OCI-LY1 (cell line): Measurements from ENCODE around the gene ODAD3.
"Not testable (repeated sequence)": the region's sequence is repeated elsewhere in the genome, so short reads cannot be mapped to it uniquely, and the experiment has no call there.

Experiments used
- H2AFZ ChIP-seq: fragments of 200-600 bp; sonication (generic), shearing (Covaris generic); 2 replicates; pipeline ENCODE4 v1.6.0; 2014; ENCODE audit warnings: antibody characterized with exemption, mild to moderate bottlenecking, low read length
- H3F3A ChIP-seq: fragments of 200-600 bp; sonication (generic), shearing (Covaris generic); 2 replicates; pipeline ENCODE4 v1.6.0; 2014; ENCODE audit warnings: mild to moderate bottlenecking, antibody characterized with exemption, low read length, moderate library complexity; ENCODE audit not compliant: insufficient read depth
- H3K27ac ChIP-seq: fragments of 200-600 bp; sonication (generic); 2 replicates; pipeline ENCODE4 v1.5.1; 2014; ENCODE audit warnings: low read length, mixed run types, mild to moderate bottlenecking, low read depth; ENCODE audit not compliant: poor library complexity, severe bottlenecking
- H3K27me3 ChIP-seq: fragments of 200-600 bp; sonication (generic); 2 replicates; pipeline ENCODE4 v1.6.0; 2014; ENCODE audit warnings: antibody characterized with exemption, mild to moderate bottlenecking, low read length, moderate library complexity; ENCODE audit not compliant: insufficient read depth
- H3K36me3 ChIP-seq: fragments of 200-600 bp; sonication (generic); 2 replicates; pipeline ENCODE4 v1.6.1; 2014; ENCODE audit warnings: mild to moderate bottlenecking, antibody characterized with exemption, low read length, moderate library complexity, mixed read lengths; ENCODE audit not compliant: insufficient read depth
- H3K4me1 ChIP-seq: fragments of 200-600 bp; sonication (generic); 2 replicates; pipeline ENCODE4 v1.5.1; 2014; ENCODE audit warnings: mild to moderate bottlenecking, low read length, moderate library complexity; ENCODE audit not compliant: insufficient read depth, severe bottlenecking
- H3K4me2 ChIP-seq: fragments of 200-600 bp; sonication (generic), shearing (Covaris generic); 2 replicates; pipeline ENCODE4 v1.6.1; 2014; ENCODE audit warnings: low read length
- H3K4me3 ChIP-seq: fragments of 200-600 bp; sonication (generic); 2 replicates; pipeline ENCODE4 v1.5.1; 2014; ENCODE audit warnings: low read length, low read depth, mild to moderate bottlenecking, mixed read lengths; ENCODE audit not compliant: poor library complexity, severe bottlenecking
- H3K79me2 ChIP-seq: fragments of 200-600 bp; shearing (Covaris generic); 2 replicates; pipeline ENCODE4 v1.6.1; 2016; ENCODE audit warnings: mixed run types, low read length, mixed read lengths; ENCODE audit not compliant: insufficient read depth
- H3K9ac ChIP-seq: fragments of 200-600 bp; sonication (generic), shearing (Covaris generic); 2 replicates; pipeline ENCODE4 v1.6.1; 2014; ENCODE audit warnings: mild to moderate bottlenecking, low read length, mixed read lengths
- H3K9me2 ChIP-seq: fragments of 200-600 bp; sonication (generic), shearing (Covaris generic); 2 replicates; pipeline ENCODE4 v1.6.1; 2014; ENCODE audit warnings: low read depth, mild to moderate bottlenecking, low read length, mixed read lengths
- H3K9me3 ChIP-seq: fragments of 200-600 bp; shearing (Covaris generic); 2 replicates; pipeline ENCODE4 v1.6.1; 2014; ENCODE audit warnings: low read length, mixed read lengths
- H4K20me1 ChIP-seq: fragments of 200-600 bp; sonication (generic), shearing (Covaris generic); 2 replicates; pipeline ENCODE4 v1.6.0; 2016; ENCODE audit warnings: mild to moderate bottlenecking, low read length; ENCODE audit not compliant: insufficient read depth
- EZH2 ChIP-seq: fragments of 200-600 bp; sonication (generic), shearing (Covaris generic); IDR thresholded peaks from 2 replicates; pipeline ENCODE4 v1.8.0; 2017; ENCODE audit warnings: borderline replicate concordance, mixed run types, mild to moderate bottlenecking, antibody characterized with exemption, low read length, moderate library complexity, mixed read lengths
- TF ChIP-seq, protein P1 (sequence below): fragments of 200-600 bp; sonication (generic), shearing (Covaris generic); IDR thresholded peaks from 2 replicates; pipeline ENCODE4 v1.5.1; 2017; ENCODE audit warnings: mild to moderate bottlenecking, antibody characterized with exemption, low read length, moderate library complexity, mixed read lengths

The ODAD3 gene

GRCh38 chr19:11473725-11474124 is 38.8 kb upstream of the ODAD3 start:
- Histone ChIP-seq H3K27ac (no peak overlapping the region), H2AFZ (no peak overlapping the region), H3K4me1 (no peaks in the 10 kb centered on the region), H3F3A (no peaks in the 10 kb centered on the region), H4K20me1 (no peaks in the 10 kb centered on the region), H3K9ac (no peak overlapping the region), H3K9me2 (no peaks in the 10 kb centered on the region), H3K79me2 (no peaks in the 10 kb centered on the region), H3K9me3 (no peaks in the 10 kb centered on the region), H3K27me3 (0 out of 2 replicates have a peak, but pooled peaks cover 4% of the 10 kb centered on the region), H3K4me3 (no peak overlapping the region), H3K36me3 (no peaks in the 10 kb centered on the region), H3K4me2 (no peak overlapping the region)
- TF ChIP-seq, protein P1, sequence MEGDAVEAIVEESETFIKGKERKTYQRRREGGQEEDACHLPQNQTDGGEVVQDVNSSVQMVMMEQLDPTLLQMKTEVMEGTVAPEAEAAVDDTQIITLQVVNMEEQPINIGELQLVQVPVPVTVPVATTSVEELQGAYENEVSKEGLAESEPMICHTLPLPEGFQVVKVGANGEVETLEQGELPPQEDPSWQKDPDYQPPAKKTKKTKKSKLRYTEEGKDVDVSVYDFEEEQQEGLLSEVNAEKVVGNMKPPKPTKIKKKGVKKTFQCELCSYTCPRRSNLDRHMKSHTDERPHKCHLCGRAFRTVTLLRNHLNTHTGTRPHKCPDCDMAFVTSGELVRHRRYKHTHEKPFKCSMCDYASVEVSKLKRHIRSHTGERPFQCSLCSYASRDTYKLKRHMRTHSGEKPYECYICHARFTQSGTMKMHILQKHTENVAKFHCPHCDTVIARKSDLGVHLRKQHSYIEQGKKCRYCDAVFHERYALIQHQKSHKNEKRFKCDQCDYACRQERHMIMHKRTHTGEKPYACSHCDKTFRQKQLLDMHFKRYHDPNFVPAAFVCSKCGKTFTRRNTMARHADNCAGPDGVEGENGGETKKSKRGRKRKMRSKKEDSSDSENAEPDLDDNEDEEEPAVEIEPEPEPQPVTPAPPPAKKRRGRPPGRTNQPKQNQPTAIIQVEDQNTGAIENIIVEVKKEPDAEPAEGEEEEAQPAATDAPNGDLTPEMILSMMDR, result no peak

DNA sequence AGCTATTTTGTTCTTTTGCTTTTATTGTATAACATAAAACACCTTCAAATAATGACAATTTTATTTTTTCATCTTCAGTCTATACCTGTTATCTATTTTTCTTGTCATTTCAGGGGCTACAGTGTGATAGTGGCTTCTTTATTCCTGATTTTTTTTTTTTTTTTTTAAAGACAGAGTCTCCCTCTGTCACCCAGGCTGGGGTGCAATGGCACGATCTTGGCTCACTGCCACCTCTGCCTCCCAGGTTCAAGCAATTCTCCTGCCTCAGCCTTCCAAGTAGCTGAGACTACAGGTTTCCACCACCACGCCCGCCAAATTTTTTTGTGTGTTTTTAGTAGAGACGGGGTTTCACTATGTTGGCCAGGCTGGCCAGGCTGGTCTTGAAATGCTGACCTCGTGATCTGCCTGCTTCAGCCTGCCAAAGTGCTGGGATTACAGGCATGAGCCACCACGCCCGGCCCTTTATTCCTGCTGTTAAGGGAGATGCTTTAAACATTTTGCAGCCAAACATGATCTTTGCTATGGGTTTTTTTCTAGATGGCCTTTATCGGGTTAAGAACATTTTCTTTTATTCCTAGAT is 33.4 kb upstream of the ODAD3 start:
- H3K9me3 ChIP-seq, H3K9me2 ChIP-seq, H4K20me1 ChIP-seq, H3K79me2 ChIP-seq, H3K4me1 ChIP-seq, H3K4me2 ChIP-seq, H3K36me3 ChIP-seq, H3K27me3 ChIP-seq, H3F3A ChIP-seq, H3K4me3 ChIP-seq, H2AFZ ChIP-seq, H3K9ac ChIP-seq, H3K27ac ChIP-seq: not testable (repeated sequence)

GRCh38 chr19:11465600-11465999 is 30.7 kb upstream of the ODAD3 start:
- H3K27me3 ChIP-seq, result 0 out of 2 replicates have a peak, but pooled peaks cover 4% of the 10 kb centered on the region
- H3K4me1 ChIP-seq, result no peaks in the 10 kb centered on the region
- no peak overlapping the region for H3K4me3 ChIP-seq
- no peak overlapping the region for H3K4me2 ChIP-seq
- no peaks in the 10 kb centered on the region for H3F3A ChIP-seq
- H3K9me3 ChIP-seq, result no peaks in the 10 kb centered on the region
- H3K9me2 ChIP-seq, result no peaks in the 10 kb centered on the region
- H3K9ac ChIP-seq, result no peak overlapping the region
- H3K27ac ChIP-seq, result no peak overlapping the region
- no peaks in the 10 kb centered on the region for H3K36me3 ChIP-seq
- H4K20me1 ChIP-seq, result no peaks in the 10 kb centered on the region
- no peaks in the 10 kb centered on the region for H3K79me2 ChIP-seq
- TF ChIP-seq, protein P1, result no peak
- TF ChIP-seq EZH2, result no peak
- H2AFZ ChIP-seq, result no peak overlapping the region
